H1 (cell line): ENCODE measurements around the gene OR8B8.

ENCODE experiments used
- CTCF ChIP-seq, 3 experiments: IDR thresholded peaks; 1 replicate in 2 of 3; 2 replicates in 1 of 3; pipeline versions ENCODE4 v1.5.1 to v1.6.1; 2011; ENCODE audit warnings: low read length in 3 of 3, mild to moderate bottlenecking in 3 of 3, inconsistent platforms in 2 of 3, low read depth in 1 of 3, moderate library complexity in 1 of 3; ENCODE audit not compliant: insufficient read depth in 1 of 3; ENCODE audit errors: control extremely low read depth in 1 of 3
- EP300 ChIP-seq, 2 experiments: IDR thresholded peaks; 1 replicate in 1 of 2; 2 replicates in 1 of 2; pipeline ENCODE4 v1.6.1; 2011 to 2012; ENCODE audit warnings: low read depth in 2 of 2, low read length in 2 of 2, mild to moderate bottlenecking in 2 of 2, borderline replicate concordance in 1 of 2, inconsistent platforms in 1 of 2, moderate library complexity in 1 of 2
- RAD21 ChIP-seq, 2 experiments: IDR thresholded peaks in 1 of 2; conservative IDR thresholded peaks in 1 of 2; 2 replicates each; pipeline ENCODE4 v1.6.1; 2011; ENCODE audit warnings: low read depth in 2 of 2, low read length in 2 of 2, improper control_type of control experiment in 1 of 2, inconsistent platforms in 1 of 2, mild to moderate bottlenecking in 1 of 2, moderate library complexity in 1 of 2

DNA sequence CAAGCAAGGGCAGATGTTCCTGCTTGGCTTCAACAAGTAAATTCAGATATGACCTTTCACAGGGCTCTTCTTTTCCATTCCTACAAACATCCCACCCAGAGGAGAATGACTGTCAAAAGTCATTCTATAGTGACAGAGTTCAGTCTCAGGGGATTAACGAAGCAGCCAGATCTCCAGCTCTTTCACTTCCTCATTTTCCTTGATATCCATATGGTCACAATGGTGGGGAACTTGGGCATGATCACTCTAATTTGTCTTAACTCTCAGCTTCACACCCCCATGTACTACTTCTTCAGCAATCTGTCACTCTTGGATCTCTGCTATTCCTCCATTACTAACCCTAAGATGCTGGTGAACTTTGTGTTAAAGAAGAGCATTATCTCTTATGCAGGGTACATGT is 15.0 kb upstream of the OR8B8 start:
- TF ChIP-seq EP300 (IDR thresholded peaks at IDR 0.05; ENCODE audit: borderline replicate concordance in 1 of 2, low read depth in 2 of 2, low read length in 2 of 2) (no peak), CTCF (IDR thresholded peaks at IDR 0.05; ENCODE audit: control extremely low read depth in 1 of 3, insufficient read depth in 1 of 3, low read depth in 1 of 3, low read length in 3 of 3) (no peak), RAD21 (IDR thresholded peaks at IDR 0.05 in 1 of 2, conservative IDR thresholded peaks at IDR 0.05 in 1 of 2; ENCODE audit: low read depth in 2 of 2, low read length in 2 of 2) (no peak)
